LNCaP clone FGC (cell line): ENCODE data around the gene PRMT5.

ENCODE experiments used
- DNase-seq: peaks from one replicate; pipeline ENCODE4 v3.0.0-alpha.2; 2011; ENCODE audit warnings: low read depth
- H3K4me3 ChIP-seq: 2 replicates; pipeline ENCODE4 v1.5.1; 2011; ENCODE audit warnings: mild to moderate bottlenecking, low read depth, low read length, control low read depth
- CTCF ChIP-seq: IDR thresholded peaks from 2 replicates; pipeline ENCODE4 v1.5.1; 2012; ENCODE audit warnings: mild to moderate bottlenecking; ENCODE audit not compliant: control insufficient read depth, insufficient read depth; ENCODE audit errors: extremely low read depth

PRMT5 gene

GRCh38 chr14:22906073-22906472, 23.1 kb downstream of the PRMT5 start:
- H3K4me3 ChIP-seq: no peak overlapping the region
- no peak for TF ChIP-seq CTCF
- DNase-seq: no peak

- TF ChIP-seq CTCF: no peak
- DNase-seq: no peak
- H3K4me3 ChIP-seq: no peak overlapping the region
These were observed 23.5 kb downstream of the PRMT5 start for GRCh38 chr14:22905627-22906026.

GRCh38 chr14:22903742-22904087, 25.5 kb downstream of the PRMT5 start:
- no peak for DNase-seq
- TF ChIP-seq CTCF: no peak
- H3K4me3 ChIP-seq: no peak overlapping the region

- no peak for DNase-seq
- H3K4me3 ChIP-seq: no peak overlapping the region
- TF ChIP-seq CTCF: no peak
These were observed 27.4 kb downstream of the PRMT5 start for GRCh38 chr14:22901799-22902198.

GRCh38 chr14:22900081-22900799, 28.9 kb downstream of the PRMT5 start:
- peak; percentile 73 for TF ChIP-seq CTCF
- no peak overlapping the region for H3K4me3 ChIP-seq
- DNase-seq: peak; percentile 36

GRCh38 chr14:22898302-22899090, 30.7 kb downstream of the PRMT5 start:
- DNase-seq: no peak

More at GRCh38 chr14:22898302-22899090, 30.7 kb downstream of the PRMT5 start:
- H3K4me3 ChIP-seq: no peak overlapping the region
- no peak for TF ChIP-seq CTCF
